ENCODE data around the gene UBR3. TPM values are rescaled to one million over a fixed set of nuclear protein-coding genes. Genes with fewer than 3 reads are reported as not detected.

The UBR3 gene
- total RNA-seq, 1 experiment from 2014 or later, result 21.9 TPM

GRCh38 chr2:170031288-170031687, 204.0 kb downstream of the UBR3 start:
- Histone ChIP-seq H3K4me1 (replicated peaks; ENCODE audit: insufficient read depth) (no peaks in the 10 kb centered on the region), H3K79me2 (ENCODE audit: low read depth) (no peaks in the 10 kb centered on the region), H3K4me3 (no peak overlapping the region), H3K27me3 (ENCODE audit: insufficient read depth, low read depth) (no peaks in the 10 kb centered on the region), H3K9me2 (ENCODE audit: insufficient read depth) (no peaks in the 10 kb centered on the region), H2AFZ (no peak overlapping the region), H3K36me3 (ENCODE audit: low read depth) (no peaks in the 10 kb centered on the region), H3K9me3 (ENCODE audit: insufficient read depth, low read depth) (no peaks in the 10 kb centered on the region), H4K20me1 (ENCODE audit: insufficient read depth) (no peaks in the 10 kb centered on the region), H3F3A (ENCODE audit: insufficient read depth, low read depth) (no peaks in the 10 kb centered on the region), H3K27ac (no peak overlapping the region), H3K4me2 (no peak overlapping the region)
- intact Hi-C loops (cut with micrococcal nuclease; ENCODE audit: unreplicated experiment), result no loop called here
- ChIA-PET POLR2A (ENCODE audit: unreplicated experiment) (no interaction called here), CTCF (no interaction called here)
- no peak for DNase-seq
- TF ChIP-seq CTCF (conservative IDR thresholded peaks at IDR 0.05) (no peak), EZH2 (IDR thresholded peaks at IDR 0.05; ENCODE audit: low read depth) (no peak)
- no TSS peak for BruUV-seq (replicated peaks)

DNA sequence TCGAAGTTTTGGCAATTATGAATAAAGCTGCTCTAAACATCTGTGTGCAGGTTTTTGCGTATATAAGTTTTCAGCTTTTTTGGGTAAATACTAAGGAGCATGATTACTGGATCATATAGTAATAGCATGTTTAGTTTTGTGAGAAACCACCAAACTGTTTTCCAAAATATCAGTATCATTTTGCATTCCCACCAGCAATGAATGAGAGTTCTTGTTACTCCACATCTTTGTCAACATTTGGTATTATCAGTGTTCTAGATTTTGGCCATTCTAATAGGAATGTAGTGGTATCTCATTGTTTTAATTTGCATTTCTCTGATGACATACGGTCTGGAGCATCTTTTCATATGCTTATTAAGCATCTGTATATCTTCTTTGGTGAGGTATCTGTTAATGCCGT, 207.3 kb downstream of the UBR3 start:
- Histone ChIP-seq H3K4me1 (replicated peaks; ENCODE audit: insufficient read depth) (no peaks in the 10 kb centered on the region), H3K4me2 (no peak overlapping the region), H3K36me3 (ENCODE audit: low read depth) (no peaks in the 10 kb centered on the region), H2AFZ (no peak overlapping the region), H3K27ac (no peak overlapping the region), H3K27me3 (ENCODE audit: insufficient read depth, low read depth) (no peaks in the 10 kb centered on the region), H3F3A (ENCODE audit: insufficient read depth, low read depth) (no peaks in the 10 kb centered on the region), H3K4me3 (no peak overlapping the region), H3K9me3 (ENCODE audit: insufficient read depth, low read depth) (no peaks in the 10 kb centered on the region), H3K79me2 (ENCODE audit: low read depth) (no peaks in the 10 kb centered on the region), H3K9me2 (ENCODE audit: insufficient read depth) (no peaks in the 10 kb centered on the region), H4K20me1 (ENCODE audit: insufficient read depth) (no peaks in the 10 kb centered on the region)
- no TSS peak for BruUV-seq (replicated peaks)
- no peak for DNase-seq
- TF ChIP-seq EZH2 (IDR thresholded peaks at IDR 0.05; ENCODE audit: low read depth) (no peak), CTCF (conservative IDR thresholded peaks at IDR 0.05) (no peak)
- ChIA-PET CTCF (no interaction called here), POLR2A (ENCODE audit: unreplicated experiment) (no interaction called here)
- intact Hi-C loops (cut with micrococcal nuclease; ENCODE audit: unreplicated experiment), result no loop called here

DNA sequence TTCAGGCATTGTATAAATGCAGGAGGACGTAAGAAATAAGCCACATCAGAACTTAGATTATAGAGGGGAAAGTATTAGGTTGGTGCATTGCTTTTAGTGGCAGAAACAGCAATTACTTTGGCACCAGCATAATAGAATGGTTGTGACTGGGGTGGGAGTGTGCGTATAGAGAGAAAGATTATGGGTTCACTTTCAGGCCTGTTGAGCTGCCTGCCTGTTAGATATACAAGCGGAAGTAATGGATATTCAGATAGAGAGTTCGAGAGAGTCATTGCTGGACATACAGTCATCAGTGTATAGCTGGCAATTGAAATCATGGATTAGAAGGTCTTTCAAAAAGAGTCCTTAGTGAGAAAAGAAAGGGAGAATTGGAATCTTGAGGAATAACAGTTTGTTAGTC, 211.5 kb downstream of the UBR3 start:
- no peaks in the 10 kb centered on the region for H3K36me3 ChIP-seq (ENCODE audit: low read depth)
- ChIA-PET POLR2A (ENCODE audit: unreplicated experiment) (interaction anchor here (0.7 kb wide), 1 partner anchor 37 kb away, joined by 4 read pairs; no protein-coding TSS in a partner anchor), CTCF (no interaction called here)
- H3K4me2 ChIP-seq, result no peak overlapping the region
- no TSS peak for BruUV-seq (replicated peaks)
- no peak for DNase-seq
- no peak overlapping the region for H3K27ac ChIP-seq
- H2AFZ ChIP-seq, result no peak overlapping the region
- no peak for TF ChIP-seq CTCF (conservative IDR thresholded peaks at IDR 0.05)
- no peak for TF ChIP-seq EZH2 (IDR thresholded peaks at IDR 0.05; ENCODE audit: low read depth)
- H3K9me2 ChIP-seq (ENCODE audit: insufficient read depth), result no peaks in the 10 kb centered on the region
- no peaks in the 10 kb centered on the region for H3K9me3 ChIP-seq (ENCODE audit: insufficient read depth, low read depth)
- H3K4me1 ChIP-seq (replicated peaks; ENCODE audit: insufficient read depth), result no peaks in the 10 kb centered on the region
- no peak overlapping the region for H3K4me3 ChIP-seq
- no peaks in the 10 kb centered on the region for H3K79me2 ChIP-seq (ENCODE audit: low read depth)
- H4K20me1 ChIP-seq (ENCODE audit: insufficient read depth), result no peaks in the 10 kb centered on the region
- H3F3A ChIP-seq (ENCODE audit: insufficient read depth, low read depth), result no peaks in the 10 kb centered on the region
- intact Hi-C loops (cut with micrococcal nuclease; ENCODE audit: unreplicated experiment), result no loop called here
- no peaks in the 10 kb centered on the region for H3K27me3 ChIP-seq (ENCODE audit: insufficient read depth, low read depth)
